ENCODE measurements around the gene NBAS.

Gene NBAS

GRCh38 chr2:15126373-15126772, 434.8 kb downstream of the NBAS start:
- no peak for DNase-seq (ENCODE audit: low read depth)

- DNase-seq (ENCODE audit: low read depth) = no peak
Observed at GRCh38 chr2:15122915-15123314, 438.2 kb downstream of the NBAS start.

GRCh38 chr2:15120631-15121030, 440.5 kb downstream of the NBAS start:
- DNase-seq (ENCODE audit: low read depth) = no peak

GRCh38 chr2:15119722-15120175, 441.4 kb downstream of the NBAS start:
- no peak for DNase-seq (ENCODE audit: low read depth)

GRCh38 chr2:15117409-15118050, 443.6 kb downstream of the NBAS start:
- no peak for DNase-seq (ENCODE audit: low read depth)

Measured in stimulated activated CD8-positive, alpha-beta memory T cell treated with anti-CD3 and anti-CD28 coated beads, Interleukin-12 subunit alpha, Interleukin-12 subunit beta, amount 100 ng/mL, for 1 hour (primary cell).